HFFc6 (cell line): ENCODE results near the gene TTR. TPM values are rescaled to one million over a fixed set of nuclear protein-coding genes. Genes with fewer than 3 reads are reported as not detected.

ENCODE experiments used
- DNase-seq: peaks from one replicate; pipeline ENCODE4 v3.0.0-alpha.2; 2018
- H3K27ac Mint-ChIP-seq: 2 replicates; pipeline ENCODE4 v1.8.0; 2020; ENCODE audit warnings: mild to moderate bottlenecking, mixed read lengths
- H3K27me3 Mint-ChIP-seq: 2 replicates; pipeline ENCODE4 v1.8.0; 2021; ENCODE audit warnings: mild to moderate bottlenecking, moderate library complexity, mixed read lengths; ENCODE audit not compliant: insufficient read depth
- H3K36me3 Mint-ChIP-seq: 2 replicates; pipeline ENCODE4 v1.8.0; 2021; ENCODE audit warnings: low read depth, mixed read lengths
- H3K4me1 Mint-ChIP-seq: 2 replicates; pipeline ENCODE4 v1.8.0; 2020; ENCODE audit warnings: low read depth, mixed read lengths
- H3K4me3 Mint-ChIP-seq: 2 replicates; pipeline ENCODE4 v1.8.0; 2020; ENCODE audit warnings: mild to moderate bottlenecking, moderate library complexity, mixed read lengths
- H3K9me3 Mint-ChIP-seq: 2 replicates; pipeline ENCODE4 v1.8.0; 2020; ENCODE audit warnings: mild to moderate bottlenecking, mixed read lengths
- CTCF ChIP-seq: fragments of 200-600 bp; sonication (generic); IDR thresholded peaks from 2 replicates; pipeline ENCODE4 v1.5.0; 2021; ENCODE audit warnings: antibody characterized with exemption, mild to moderate bottlenecking
- total RNA-seq, 6 experiments: library from RNA; stranded (reverse); fragmentation: NEBNext Ultra II Directional; extraction: Animal tissue kit (Norgen Biotek cat#: 25700); gene quantifications; 2 replicates in 1 of 6; 3 replicates in 5 of 6; pipeline ENCODE4 v1.2.3, GENCODE V29; 2021

TTR gene
- total RNA-seq, 6 experiments from 2014 or later, result not detected

DNA sequence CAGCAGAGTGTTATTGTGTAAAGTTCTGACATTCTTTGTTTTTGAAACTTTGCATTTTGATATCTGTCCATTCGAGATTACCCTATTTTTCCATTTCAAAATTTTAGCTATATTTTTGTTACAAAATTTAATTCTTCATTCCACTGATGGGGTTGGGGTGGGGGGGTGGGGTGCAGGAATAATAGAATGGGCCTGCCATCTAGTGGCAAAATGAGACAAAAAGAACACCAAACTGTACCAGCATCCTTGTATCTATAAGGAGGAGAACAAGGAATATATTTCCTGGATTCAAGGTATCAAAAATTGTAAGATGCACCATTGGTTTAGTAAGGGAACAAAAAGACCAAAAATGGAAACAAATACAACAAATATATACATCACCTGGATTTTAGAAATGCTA lies 27.9 kb upstream of the TTR start:
- H3K9me3 Mint-ChIP-seq, result peaks cover 9% of the 10 kb centered on the region; the same call in 1 of the 2 replicates
- no peak for DNase-seq
- peak; percentile 36; the same call in 1 of the 2 replicates for TF ChIP-seq CTCF
- no peak overlapping the region for H3K4me3 Mint-ChIP-seq
- H3K27me3 Mint-ChIP-seq, result no peaks in the 10 kb centered on the region
- no peaks in the 10 kb centered on the region for H3K4me1 Mint-ChIP-seq
- no peaks in the 10 kb centered on the region for H3K36me3 Mint-ChIP-seq
- H3K27ac Mint-ChIP-seq, result no peak overlapping the region

- H3K36me3 Mint-ChIP-seq, result no peaks in the 10 kb centered on the region
- peaks cover 9% of the 10 kb centered on the region; the same call in 1 of the 2 replicates for H3K9me3 Mint-ChIP-seq
- no peak for DNase-seq
- H3K4me1 Mint-ChIP-seq, result no peaks in the 10 kb centered on the region
- no peak overlapping the region for H3K27ac Mint-ChIP-seq
- no peak for TF ChIP-seq CTCF
- H3K27me3 Mint-ChIP-seq, result no peaks in the 10 kb centered on the region
- no peak overlapping the region for H3K4me3 Mint-ChIP-seq
These were observed 26.3 kb upstream of the TTR start for GRCh38 chr18:31565345-31565744.

DNA sequence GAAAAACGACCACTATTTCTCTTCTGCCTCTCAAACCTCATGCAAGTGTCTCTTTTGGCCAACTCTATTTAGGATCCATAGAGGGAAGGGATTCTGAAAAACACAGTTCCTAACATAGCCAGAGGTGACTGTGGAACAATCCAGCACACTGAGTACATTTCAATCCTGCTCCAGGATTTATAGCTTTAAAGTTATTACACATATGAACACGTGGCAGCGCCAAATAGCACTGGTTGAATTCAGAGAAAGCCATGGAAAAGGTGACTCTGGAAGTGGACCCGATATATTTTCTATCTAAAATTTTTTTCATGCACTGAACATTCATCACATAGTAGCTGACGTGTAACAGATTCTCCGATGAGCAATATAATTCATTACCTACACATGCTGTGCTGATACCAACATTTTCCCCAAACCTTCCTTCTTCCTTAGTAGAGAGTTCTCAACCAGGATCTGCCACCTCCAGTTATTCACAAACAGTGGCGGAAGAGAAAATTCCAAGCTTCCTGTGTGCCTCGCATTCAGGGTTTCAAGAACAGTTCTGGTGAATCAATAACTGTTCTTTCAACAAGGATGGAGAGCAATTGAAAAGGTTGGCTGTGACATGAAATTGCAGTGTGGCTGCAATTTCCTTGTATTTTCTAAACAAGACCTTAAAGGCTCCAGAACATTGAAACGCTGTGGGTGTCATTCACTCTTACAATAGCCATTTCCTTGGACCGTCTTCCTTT lies 25.7 kb upstream of the TTR start:
- TF ChIP-seq CTCF, result no peak
- H3K36me3 Mint-ChIP-seq, result no peaks in the 10 kb centered on the region
- H3K27ac Mint-ChIP-seq, result no peak overlapping the region
- peaks cover 11% of the 10 kb centered on the region; the same call in 1 of the 2 replicates for H3K9me3 Mint-ChIP-seq
- H3K4me3 Mint-ChIP-seq, result no peak overlapping the region
- H3K4me1 Mint-ChIP-seq, result no peaks in the 10 kb centered on the region
- H3K27me3 Mint-ChIP-seq, result no peaks in the 10 kb centered on the region; the same call in 1 of the 2 replicates
- DNase-seq, result no peak

DNA sequence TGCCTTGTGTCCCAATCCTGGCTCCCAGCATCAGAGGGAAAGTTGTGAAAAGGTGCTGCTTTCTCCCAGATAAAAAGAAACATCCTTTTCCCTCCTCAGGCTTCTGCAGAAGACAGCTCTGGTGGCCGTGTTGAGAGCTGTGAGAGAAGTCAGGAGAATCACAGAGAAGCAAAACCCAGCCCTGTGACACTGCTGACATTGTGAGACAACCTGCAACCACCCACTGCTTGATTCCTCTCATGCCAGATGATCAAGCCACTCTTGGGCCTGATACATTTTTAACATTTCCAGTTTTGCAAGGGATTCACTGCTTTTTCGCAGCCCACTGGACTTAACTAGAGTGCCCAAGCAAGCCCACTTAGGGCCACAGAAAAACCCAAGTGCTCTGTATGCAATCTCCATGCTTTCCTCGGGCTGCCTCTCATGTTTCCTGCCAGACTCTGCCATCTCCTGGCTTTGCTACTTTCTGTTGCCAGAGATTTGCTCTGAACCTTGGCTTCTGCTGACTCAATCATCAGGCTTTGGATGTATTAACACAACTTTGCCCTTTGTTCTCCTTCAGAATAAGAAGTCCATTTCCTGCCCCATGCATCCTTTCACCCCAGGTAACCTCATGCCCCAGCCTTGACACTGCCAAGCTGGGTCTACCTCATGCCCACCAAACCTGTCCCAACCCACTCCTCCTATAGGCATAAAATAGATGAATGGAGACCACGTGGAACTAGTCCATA lies 24.9 kb upstream of the TTR start:
- Mint-ChIP-seq H3K27ac (no peak overlapping the region), H3K4me1 (no peaks in the 10 kb centered on the region), H3K4me3 (no peak overlapping the region), H3K27me3 (no peaks in the 10 kb centered on the region; the same call in 1 of the 2 replicates), H3K9me3 (peaks cover 15% of the 10 kb centered on the region; the same call in 1 of the 2 replicates), H3K36me3 (no peaks in the 10 kb centered on the region)
- no peak for DNase-seq
- no peak for TF ChIP-seq CTCF

GRCh38 chr18:31572368-31572767 lies 19.3 kb upstream of the TTR start:
- no peak overlapping the region for H3K27ac Mint-ChIP-seq

More at GRCh38 chr18:31572368-31572767, 19.3 kb upstream of the TTR start:
- peaks cover 31% of the 10 kb centered on the region for H3K9me3 Mint-ChIP-seq
- no peaks in the 10 kb centered on the region; the same call in 1 of the 2 replicates for H3K27me3 Mint-ChIP-seq
- DNase-seq, result no peak
- no peaks in the 10 kb centered on the region for H3K4me1 Mint-ChIP-seq
- no peak overlapping the region for H3K4me3 Mint-ChIP-seq
- TF ChIP-seq CTCF, result no peak
- no peaks in the 10 kb centered on the region for H3K36me3 Mint-ChIP-seq
